GM18867 (cell line): Measurements from ENCODE around the gene POU2AF2.

Experiments
- ATAC-seq: cut with Tn5 transposase; IDR thresholded peaks from one replicate; pipeline ENCODE4 v1.9.1; 2021; ENCODE audit warnings: mild to moderate bottlenecking, moderate library complexity; ENCODE audit not compliant: unreplicated experiment

Gene POU2AF2

GRCh38 chr11:111329306-111330204 lies 84.0 kb downstream of the POU2AF2 start:
- no peak for ATAC-seq

- ATAC-seq, result no peak
Measured at GRCh38 chr11:111330234-111330893, 84.8 kb downstream of the POU2AF2 start.

GRCh38 chr11:111331711-111332479 lies 86.4 kb downstream of the POU2AF2 start:
- ATAC-seq, result no peak

GRCh38 chr11:111334532-111335502 lies 89.3 kb downstream of the POU2AF2 start:
- no peak for ATAC-seq

GRCh38 chr11:111335549-111335948 lies 90.0 kb downstream of the POU2AF2 start:
- no peak for ATAC-seq
